ENCODE data around the gene SBF2. TPM values are rescaled to one million over a fixed set of nuclear protein-coding genes. Genes with fewer than 3 reads are reported as not detected.

The SBF2 gene
- total and polyA plus RNA-seq, 2 of the 13 experiments (the other 11 are each of a cell fraction or from before 2014, with no cell fraction given), result 24.0 to 45.8 TPM

DNA sequence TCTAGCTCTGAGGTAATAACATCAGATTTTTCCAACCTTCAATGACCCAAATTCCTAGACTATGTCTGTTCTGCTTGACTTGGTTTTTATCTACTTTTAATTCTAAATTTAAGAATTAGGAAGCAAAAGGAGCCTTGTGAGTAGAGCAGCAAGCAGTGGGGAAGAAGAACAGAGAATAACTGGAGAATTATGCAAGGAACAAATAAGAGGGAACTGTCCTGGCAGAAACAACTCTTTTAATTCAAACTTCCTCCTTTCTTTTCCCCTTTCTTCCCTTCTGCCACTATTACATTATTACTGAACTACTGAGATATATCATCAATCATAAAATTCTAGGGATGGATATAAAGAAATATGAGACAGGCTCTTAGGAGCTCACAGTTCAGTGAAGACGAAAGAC is 276.1 kb downstream of the SBF2 start:
- Histone ChIP-seq H2AFZ (ENCODE audit: low read length) (no peak overlapping the region), H3K79me2 (ENCODE audit: insufficient read depth, low read length) (no peaks in the 10 kb centered on the region), H3K4me1 (ENCODE audit: insufficient read depth, low read length) (peaks cover 22% of the 10 kb centered on the region), H3K36me3 (replicated peaks in 1 of 2; ENCODE audit: control insufficient read depth in 1 of 2, insufficient read depth in 2 of 2, low read length in 2 of 2) (no peaks in the 10 kb centered on the region), H3K4me2 (ENCODE audit: low read depth, low read length) (no peak overlapping the region), H3K27ac (ENCODE audit: extremely low read length, insufficient read depth, low read length) (no peak overlapping the region), H3K27me3 (ENCODE audit: control insufficient read depth in 1 of 2, insufficient read depth in 2 of 2, low read length in 2 of 2) (no peaks in the 10 kb centered on the region), H3K9ac (ENCODE audit: insufficient read depth, low read depth, low read length) (no peak overlapping the region), H3K4me3 (replicated peaks in 1 of 3; ENCODE audit: insufficient read depth in 1 of 3, low read depth in 2 of 3, low read length in 3 of 3) (no peak overlapping the region), H3K9me3 (ENCODE audit: low read length) (no peaks in the 10 kb centered on the region), H4K20me1 (ENCODE audit: insufficient read depth, low read length) (no peaks in the 10 kb centered on the region)
- no TSS peak for BruUV-seq (replicated peaks)
- intact Hi-C loops (cut with micrococcal nuclease; ENCODE audit: unreplicated experiment), result no loop called here
- CTCF ChIA-PET (ENCODE audit: low intra/inter-chr PET ratio, low total read pairs), result no interaction called here
- DNase-seq (ENCODE audit: low spot score) (no peak), FAIRE-seq (no peak), ATAC-seq (no peak)
- POLR2A ChIA-PET, result no interaction called here
- in situ Hi-C loops (cut with HindIII; ENCODE audit: extremely low pct_ligation_motif_present, low pct_unique_long_range_greater_than_20kb), result no loop called here
- WGBS (ENCODE audit: low lambda C conversion rate), result 100% methylated on average over 1 of the region's 1 CpG
- no peak for TF ChIP-seq FIP1L1 (IDR thresholded peaks at IDR 0.05; ENCODE audit: borderline replicate concordance, insufficient read depth, low read depth, low read length)
- TF ChIP-seq, protein P1, sequence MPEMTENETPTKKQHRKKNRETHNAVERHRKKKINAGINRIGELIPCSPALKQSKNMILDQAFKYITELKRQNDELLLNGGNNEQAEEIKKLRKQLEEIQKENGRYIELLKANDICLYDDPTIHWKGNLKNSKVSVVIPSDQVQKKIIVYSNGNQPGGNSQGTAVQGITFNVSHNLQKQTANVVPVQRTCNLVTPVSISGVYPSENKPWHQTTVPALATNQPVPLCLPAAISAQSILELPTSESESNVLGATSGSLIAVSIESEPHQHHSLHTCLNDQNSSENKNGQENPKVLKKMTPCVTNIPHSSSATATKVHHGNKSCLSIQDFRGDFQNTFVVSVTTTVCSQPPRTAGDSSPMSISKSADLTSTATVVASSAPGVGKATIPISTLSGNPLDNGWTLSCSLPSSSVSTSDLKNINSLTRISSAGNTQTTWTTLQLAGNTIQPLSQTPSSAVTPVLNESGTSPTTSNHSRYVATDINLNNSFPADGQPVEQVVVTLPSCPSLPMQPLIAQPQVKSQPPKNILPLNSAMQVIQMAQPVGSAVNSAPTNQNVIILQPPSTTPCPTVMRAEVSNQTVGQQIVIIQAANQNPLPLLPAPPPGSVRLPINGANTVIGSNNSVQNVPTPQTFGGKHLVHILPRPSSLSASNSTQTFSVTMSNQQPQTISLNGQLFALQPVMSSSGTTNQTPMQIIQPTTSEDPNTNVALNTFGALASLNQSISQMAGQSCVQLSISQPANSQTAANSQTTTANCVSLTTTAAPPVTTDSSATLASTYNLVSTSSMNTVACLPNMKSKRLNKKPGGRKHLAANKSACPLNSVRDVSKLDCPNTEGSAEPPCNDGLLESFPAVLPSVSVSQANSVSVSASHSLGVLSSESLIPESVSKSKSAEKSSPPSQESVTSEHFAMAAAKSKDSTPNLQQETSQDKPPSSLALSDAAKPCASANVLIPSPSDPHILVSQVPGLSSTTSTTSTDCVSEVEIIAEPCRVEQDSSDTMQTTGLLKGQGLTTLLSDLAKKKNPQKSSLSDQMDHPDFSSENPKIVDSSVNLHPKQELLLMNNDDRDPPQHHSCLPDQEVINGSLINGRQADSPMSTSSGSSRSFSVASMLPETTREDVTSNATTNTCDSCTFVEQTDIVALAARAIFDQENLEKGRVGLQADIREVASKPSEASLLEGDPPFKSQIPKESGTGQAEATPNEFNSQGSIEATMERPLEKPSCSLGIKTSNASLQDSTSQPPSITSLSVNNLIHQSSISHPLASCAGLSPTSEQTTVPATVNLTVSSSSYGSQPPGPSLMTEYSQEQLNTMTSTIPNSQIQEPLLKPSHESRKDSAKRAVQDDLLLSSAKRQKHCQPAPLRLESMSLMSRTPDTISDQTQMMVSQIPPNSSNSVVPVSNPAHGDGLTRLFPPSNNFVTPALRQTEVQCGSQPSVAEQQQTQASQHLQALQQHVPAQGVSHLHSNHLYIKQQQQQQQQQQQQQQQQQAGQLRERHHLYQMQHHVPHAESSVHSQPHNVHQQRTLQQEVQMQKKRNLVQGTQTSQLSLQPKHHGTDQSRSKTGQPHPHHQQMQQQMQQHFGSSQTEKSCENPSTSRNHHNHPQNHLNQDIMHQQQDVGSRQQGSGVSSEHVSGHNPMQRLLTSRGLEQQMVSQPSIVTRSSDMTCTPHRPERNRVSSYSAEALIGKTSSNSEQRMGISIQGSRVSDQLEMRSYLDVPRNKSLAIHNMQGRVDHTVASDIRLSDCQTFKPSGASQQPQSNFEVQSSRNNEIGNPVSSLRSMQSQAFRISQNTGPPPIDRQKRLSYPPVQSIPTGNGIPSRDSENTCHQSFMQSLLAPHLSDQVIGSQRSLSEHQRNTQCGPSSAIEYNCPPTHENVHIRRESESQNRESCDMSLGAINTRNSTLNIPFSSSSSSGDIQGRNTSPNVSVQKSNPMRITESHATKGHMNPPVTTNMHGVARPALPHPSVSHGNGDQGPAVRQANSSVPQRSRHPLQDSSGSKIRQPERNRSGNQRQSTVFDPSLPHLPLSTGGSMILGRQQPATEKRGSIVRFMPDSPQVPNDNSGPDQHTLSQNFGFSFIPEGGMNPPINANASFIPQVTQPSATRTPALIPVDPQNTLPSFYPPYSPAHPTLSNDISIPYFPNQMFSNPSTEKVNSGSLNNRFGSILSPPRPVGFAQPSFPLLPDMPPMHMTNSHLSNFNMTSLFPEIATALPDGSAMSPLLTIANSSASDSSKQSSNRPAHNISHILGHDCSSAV (CRISPR knock-in tag; IDR thresholded peaks at IDR 0.05; ENCODE audit: borderline replicate concordance), result no peak
- TF ChIP-seq PPARG (CRISPR knock-in tag; conservative IDR thresholded peaks at IDR 0.05), result no peak
- TF ChIP-seq ZNF7 (CRISPR knock-in tag; IDR thresholded peaks at IDR 0.05), result no peak
- no peak for TF ChIP-seq HOXA5 (CRISPR knock-in tag; IDR thresholded peaks at IDR 0.05)
- no peak for TF ChIP-seq HMG20B (CRISPR knock-in tag; conservative IDR thresholded peaks at IDR 0.05)
- TF ChIP-seq ZSCAN12 (CRISPR knock-in tag; IDR thresholded peaks at IDR 0.05), result no peak
- no peak for TF ChIP-seq ETS1 (CRISPR knock-in tag; IDR thresholded peaks at IDR 0.05)
- TF ChIP-seq ZNF496 (CRISPR knock-in tag; IDR thresholded peaks at IDR 0.05; ENCODE audit: insufficient replicate concordance), result no peak
- TF ChIP-seq ARID2 (CRISPR knock-in tag; IDR thresholded peaks at IDR 0.05; ENCODE audit: borderline replicate concordance), result no peak
- TF ChIP-seq ZNF773 (CRISPR knock-in tag; IDR thresholded peaks at IDR 0.05; ENCODE audit: borderline replicate concordance), result no peak
- no peak for TF ChIP-seq ZKSCAN5 (CRISPR knock-in tag; IDR thresholded peaks at IDR 0.05)
- no peak for TF ChIP-seq TGIF2 (CRISPR knock-in tag; IDR thresholded peaks at IDR 0.05)
- no peak for TF ChIP-seq KDM5A (IDR thresholded peaks at IDR 0.05; ENCODE audit: borderline replicate concordance, low read length)
- TF ChIP-seq, protein P2, sequence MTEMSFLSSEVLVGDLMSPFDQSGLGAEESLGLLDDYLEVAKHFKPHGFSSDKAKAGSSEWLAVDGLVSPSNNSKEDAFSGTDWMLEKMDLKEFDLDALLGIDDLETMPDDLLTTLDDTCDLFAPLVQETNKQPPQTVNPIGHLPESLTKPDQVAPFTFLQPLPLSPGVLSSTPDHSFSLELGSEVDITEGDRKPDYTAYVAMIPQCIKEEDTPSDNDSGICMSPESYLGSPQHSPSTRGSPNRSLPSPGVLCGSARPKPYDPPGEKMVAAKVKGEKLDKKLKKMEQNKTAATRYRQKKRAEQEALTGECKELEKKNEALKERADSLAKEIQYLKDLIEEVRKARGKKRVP (CRISPR knock-in tag; IDR thresholded peaks at IDR 0.05), result no peak
- no peak for TF ChIP-seq RXRB (CRISPR knock-in tag; IDR thresholded peaks at IDR 0.05; ENCODE audit: borderline replicate concordance)
